GM20000 (cell line): Measurements from ENCODE around the gene KITLG.

Source experiments
- DNase-seq: peaks from one replicate; pipeline ENCODE4 v3.0.0; 2012; ENCODE audit warnings: low spot score
- CTCF ChIP-seq: IDR thresholded peaks from 2 replicates; pipeline ENCODE4 v1.5.1; 2012; ENCODE audit warnings: mild to moderate bottlenecking, control low read depth; ENCODE audit errors: extremely low read depth, missing control alignments

The KITLG gene

GRCh38 chr12:88617352-88617751 lies 37.1 kb upstream of the KITLG start:
- no peak for TF ChIP-seq CTCF
- no peak for DNase-seq

- no peak for DNase-seq
- no peak for TF ChIP-seq CTCF
Measured at GRCh38 chr12:88615490-88615889, 35.2 kb upstream of the KITLG start.

GRCh38 chr12:88604646-88605045 lies 24.4 kb upstream of the KITLG start:
- no peak for DNase-seq
- no peak for TF ChIP-seq CTCF

- DNase-seq: no peak
- TF ChIP-seq CTCF: no peak
Measured at GRCh38 chr12:88600272-88600671, 20.0 kb upstream of the KITLG start.

- no peak for DNase-seq
- TF ChIP-seq CTCF: no peak
Measured at GRCh38 chr12:88597365-88597764, 17.1 kb upstream of the KITLG start.

GRCh38 chr12:88595697-88596096 lies 15.4 kb upstream of the KITLG start:
- DNase-seq: no peak
- no peak for TF ChIP-seq CTCF

- no peak for TF ChIP-seq CTCF
- DNase-seq: no peak
Measured at GRCh38 chr12:88594780-88595179, 14.5 kb upstream of the KITLG start.
